ENCODE data around the gene IQSEC3. TPM values are rescaled to one million over a fixed set of nuclear protein-coding genes. Genes with fewer than 3 reads are reported as not detected.

The IQSEC3 gene
- total and polyA plus RNA-seq, 10 of the 15 experiments (the other 5 are each of a cell fraction or from before 2014, with no cell fraction given): not detected

GRCh38 chr12:174124-174523, 107.6 kb downstream of the IQSEC3 start:
- no peaks in the 10 kb centered on the region for H4K20me1 ChIP-seq (ENCODE audit: control insufficient read depth, insufficient read depth)
- H2AFZ ChIP-seq (ENCODE audit: control insufficient read depth, low read depth, low read length): no peak overlapping the region
- H3K27me3 ChIP-seq (replicated peaks in 1 of 2; ENCODE audit: control insufficient read depth in 2 of 2, insufficient read depth in 2 of 2, low read length in 1 of 2): no peaks in the 10 kb centered on the region; a peak in 2 of 4 replicates
- H3K79me2 ChIP-seq (ENCODE audit: control insufficient read depth, insufficient read depth, low read length): no peaks in the 10 kb centered on the region
- ChIA-PET SMC1A (ENCODE audit: uncharacterized antibody, unreplicated experiment) (interaction anchor here (0.9 kb wide), 1 partner anchor 10 kb away, joined by 3 read pairs; no protein-coding TSS in a partner anchor), RAD21 (ENCODE audit: unreplicated experiment) (no interaction called here), POLR2A (no interaction called here), CTCF (no interaction called here)
- FAIRE-seq: no peak
- no peaks in the 10 kb centered on the region for H3K4me1 ChIP-seq (ENCODE audit: control insufficient read depth, insufficient read depth, low read length)
- no peaks in the 10 kb centered on the region for H3K9me3 ChIP-seq (replicated peaks; ENCODE audit: control insufficient read depth, insufficient read depth, low read length)
- intact Hi-C loops (cut with micrococcal nuclease; ENCODE audit: unreplicated experiment): no loop called here
- in situ Hi-C loops (cut with MboI): no loop called here
- no peak overlapping the region for H3K4me2 ChIP-seq (ENCODE audit: control insufficient read depth, insufficient read depth)
- no peak for DNase-seq (ENCODE audit: low read depth, low spot score)
- H3K9ac ChIP-seq (ENCODE audit: control insufficient read depth, insufficient read depth, low read length): no peak overlapping the region
- H3K36me3 ChIP-seq (ENCODE audit: control insufficient read depth in 2 of 2, insufficient read depth in 2 of 2, low read length in 1 of 2): no peaks in the 10 kb centered on the region
- no peak overlapping the region for H3K4me3 ChIP-seq
- 37% methylated on average over 6 of the region's 6 CpGs for WGBS (ENCODE audit: insufficient coverage, insufficient replicate concordance, low lambda C conversion rate, missing lambda C conversion rate)
- no peak for ATAC-seq
- BruUV-seq (replicated peaks): no TSS peak
- TF ChIP-seq TBL1XR1 (IDR thresholded peaks at IDR 0.05; ENCODE audit: low read depth, low read length) (no peak), ATF2 (IDR thresholded peaks at IDR 0.05; ENCODE audit: low read length) (no peak)
- H3K27ac ChIP-seq (ENCODE audit: control insufficient read depth, insufficient read depth): no peak overlapping the region

- Histone ChIP-seq H4K20me1 (ENCODE audit: control insufficient read depth, insufficient read depth) (no peaks in the 10 kb centered on the region), H3K9me3 (replicated peaks; ENCODE audit: control insufficient read depth, insufficient read depth, low read length) (no peaks in the 10 kb centered on the region), H3K4me3 (no peak overlapping the region), H3K4me1 (ENCODE audit: control insufficient read depth, insufficient read depth, low read length) (no peaks in the 10 kb centered on the region), H3K79me2 (ENCODE audit: control insufficient read depth, insufficient read depth, low read length) (no peaks in the 10 kb centered on the region), H3K4me2 (ENCODE audit: control insufficient read depth, insufficient read depth) (no peak overlapping the region), H3K27me3 (replicated peaks in 1 of 2; ENCODE audit: control insufficient read depth in 2 of 2, insufficient read depth in 2 of 2, low read length in 1 of 2) (no peaks in the 10 kb centered on the region; a peak in 2 of 4 replicates), H2AFZ (ENCODE audit: control insufficient read depth, low read depth, low read length) (no peak overlapping the region), H3K27ac (ENCODE audit: control insufficient read depth, insufficient read depth) (no peak overlapping the region), H3K9ac (ENCODE audit: control insufficient read depth, insufficient read depth, low read length) (no peak overlapping the region), H3K36me3 (ENCODE audit: control insufficient read depth in 2 of 2, insufficient read depth in 2 of 2, low read length in 1 of 2) (no peaks in the 10 kb centered on the region)
- in situ Hi-C loops (cut with MboI): no loop called here
- no peak for DNase-seq (ENCODE audit: low read depth, low spot score)
- BruUV-seq (replicated peaks): no TSS peak
- no peak for FAIRE-seq
- no peak for ATAC-seq
- ChIA-PET POLR2A (no interaction called here), SMC1A (ENCODE audit: uncharacterized antibody, unreplicated experiment) (no interaction called here), CTCF (no interaction called here), RAD21 (ENCODE audit: unreplicated experiment) (no interaction called here)
- no peak for TF ChIP-seq JUNB (IDR thresholded peaks at IDR 0.05)
- no peak for TF ChIP-seq IRF4 (IDR thresholded peaks at IDR 0.05; ENCODE audit: low read depth, low read length)
- no peak for TF ChIP-seq CUX1 (IDR thresholded peaks at IDR 0.05; ENCODE audit: insufficient replicate concordance, low read depth, low read length)
- TF ChIP-seq HDAC2 (IDR thresholded peaks at IDR 0.05): no peak
- TF ChIP-seq NFIC (IDR thresholded peaks at IDR 0.05; ENCODE audit: low read depth, low read length): no peak
- TF ChIP-seq NBN (IDR thresholded peaks at IDR 0.05): no peak
- no peak for TF ChIP-seq POLR2AphosphoS2 (IDR thresholded peaks at IDR 0.05; ENCODE audit: low read depth, low read length)
- 7% methylated on average over 14 of the region's 23 CpGs for WGBS (ENCODE audit: insufficient coverage, insufficient replicate concordance, low lambda C conversion rate, missing lambda C conversion rate)
- intact Hi-C loops (cut with micrococcal nuclease; ENCODE audit: unreplicated experiment): no loop called here
Observed at GRCh38 chr12:174596-174995, 108.0 kb downstream of the IQSEC3 start.
